Chondrocyte (in vitro differentiated cells): Measurements from ENCODE around the gene RAB17. TPM values are rescaled to one million over a fixed set of nuclear protein-coding genes. Genes with fewer than 3 reads are reported as not detected.
A peak's percentile ranks its signal among the peaks of the same experiment; 100 is the strongest.

Experiments used
- DNase-seq: peaks from one replicate; pipeline ENCODE4 v3.0.0; 2021; ENCODE audit warnings: mixed read lengths, low spot score
- H3K27ac Mint-ChIP-seq: one replicate; pipeline ENCODE4 v1.8.0; 2021; ENCODE audit warnings: mild to moderate bottlenecking, moderate library complexity, mixed read lengths; ENCODE audit not compliant: unreplicated experiment
- H3K27me3 Mint-ChIP-seq: 2 replicates; pipeline ENCODE4 v1.8.0; 2021; ENCODE audit warnings: low read depth, mixed read lengths
- H3K36me3 Mint-ChIP-seq: 2 replicates; pipeline ENCODE4 v1.8.0; 2021; ENCODE audit warnings: low read depth, mixed read lengths
- H3K4me1 Mint-ChIP-seq: 2 replicates; pipeline ENCODE4 v1.8.0; 2021; ENCODE audit warnings: low read depth, mild to moderate bottlenecking, mixed read lengths
- H3K4me3 Mint-ChIP-seq: one replicate; pipeline ENCODE4 v1.8.0; 2021; ENCODE audit warnings: mild to moderate bottlenecking, moderate library complexity, mixed read lengths; ENCODE audit not compliant: unreplicated experiment
- H3K9me3 Mint-ChIP-seq: 2 replicates; pipeline ENCODE4 v1.8.0; 2021; ENCODE audit warnings: low read depth, mixed read lengths
- CTCF ChIP-seq: fragments of 200-600 bp; sonication (generic); IDR thresholded peaks from 2 replicates; pipeline ENCODE4 v1.5.0; 2021; ENCODE audit warnings: antibody characterized with exemption, mild to moderate bottlenecking, moderate library complexity
- total RNA-seq: library from RNA; stranded (reverse); gene quantifications from 3 replicates; pipeline ENCODE4 v1.2.1, GENCODE V29; 2021

Gene RAB17
- total RNA-seq, 1 donor from 2014 or later, result 0.25 TPM

- Mint-ChIP-seq H3K4me3 (no peak overlapping the region), H3K27ac (no peak overlapping the region), H3K27me3 (no peaks in the 10 kb centered on the region), H3K4me1 (peaks cover 21% of the 10 kb centered on the region), H3K36me3 (no peaks in the 10 kb centered on the region), H3K9me3 (no peaks in the 10 kb centered on the region)
- DNase-seq, result no peak
- TF ChIP-seq CTCF, result peak; percentile 49
Observed at GRCh38 chr2:237604960-237605359, 14.4 kb upstream of the RAB17 start.

GRCh38 chr2:237604391-237604790, 13.9 kb upstream of the RAB17 start:
- Mint-ChIP-seq H3K36me3 (no peaks in the 10 kb centered on the region), H3K4me3 (no peak overlapping the region), H3K4me1 (peaks cover 24% of the 10 kb centered on the region), H3K27me3 (no peaks in the 10 kb centered on the region), H3K27ac (no peak overlapping the region), H3K9me3 (no peaks in the 10 kb centered on the region)
- DNase-seq, result no peak
- no peak for TF ChIP-seq CTCF

- H3K9me3 Mint-ChIP-seq, result no peaks in the 10 kb centered on the region
- peak overlapping the region; percentile 71 for H3K27ac Mint-ChIP-seq
- peak overlapping the region; percentile 49 for H3K4me3 Mint-ChIP-seq
- TF ChIP-seq CTCF, result no peak
- DNase-seq, result no peak
- H3K36me3 Mint-ChIP-seq, result no peaks in the 10 kb centered on the region
- H3K27me3 Mint-ChIP-seq, result no peaks in the 10 kb centered on the region
- H3K4me1 Mint-ChIP-seq, result peaks cover 24% of the 10 kb centered on the region
Observed at GRCh38 chr2:237603718-237604362, 13.3 kb upstream of the RAB17 start.

GRCh38 chr2:237603049-237603717, 12.6 kb upstream of the RAB17 start:
- H3K27ac Mint-ChIP-seq, result peak overlapping the region; percentile 71
- no peak for TF ChIP-seq CTCF
- peak overlapping the region; percentile 49 for H3K4me3 Mint-ChIP-seq
- peaks cover 24% of the 10 kb centered on the region for H3K4me1 Mint-ChIP-seq
- no peaks in the 10 kb centered on the region for H3K9me3 Mint-ChIP-seq
- DNase-seq, result no peak
- no peaks in the 10 kb centered on the region for H3K27me3 Mint-ChIP-seq
- H3K36me3 Mint-ChIP-seq, result no peaks in the 10 kb centered on the region

GRCh38 chr2:237602409-237602808, 11.9 kb upstream of the RAB17 start:
- Mint-ChIP-seq H3K9me3 (no peaks in the 10 kb centered on the region), H3K4me1 (peaks cover 24% of the 10 kb centered on the region), H3K36me3 (no peaks in the 10 kb centered on the region), H3K27ac (no peak overlapping the region), H3K27me3 (no peaks in the 10 kb centered on the region), H3K4me3 (no peak overlapping the region)
- DNase-seq, result no peak
- no peak for TF ChIP-seq CTCF
